Measurements from ENCODE around the gene DPEP2.
"Not testable (repeated sequence)": the region's sequence is repeated elsewhere in the genome, so short reads cannot be mapped to it uniquely, and the experiment has no call there.

DPEP2 gene

DNA sequence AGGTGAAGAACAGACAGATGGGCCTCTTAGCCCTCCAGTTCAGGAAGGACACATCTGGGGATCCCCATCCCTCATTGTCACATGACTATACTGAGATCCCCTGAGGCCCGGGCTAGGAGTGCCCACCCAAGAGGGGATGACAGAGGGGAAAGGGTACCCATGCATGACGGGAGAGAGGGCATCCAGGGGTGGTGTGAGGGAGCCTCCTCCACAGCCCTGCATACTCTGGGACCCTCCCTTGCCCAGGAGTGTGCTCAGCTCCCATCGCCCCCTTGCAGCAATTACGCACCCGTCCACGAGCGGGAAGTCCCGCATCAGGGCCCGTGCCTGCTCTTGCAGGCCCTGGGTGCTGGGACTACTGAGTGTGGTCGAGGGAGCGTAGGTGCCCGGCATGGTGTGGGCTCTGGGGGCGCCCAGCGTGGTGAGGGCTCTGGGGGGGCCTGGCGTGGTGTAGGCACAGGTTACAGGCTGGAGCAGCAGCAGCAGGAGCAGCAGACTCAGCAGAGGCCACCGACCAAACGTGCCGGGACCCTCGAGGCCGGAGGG, 6.5 kb downstream of the DPEP2 start:
- H3K36me3 Mint-ChIP-seq, result no peaks in the 10 kb centered on the region

DNA sequence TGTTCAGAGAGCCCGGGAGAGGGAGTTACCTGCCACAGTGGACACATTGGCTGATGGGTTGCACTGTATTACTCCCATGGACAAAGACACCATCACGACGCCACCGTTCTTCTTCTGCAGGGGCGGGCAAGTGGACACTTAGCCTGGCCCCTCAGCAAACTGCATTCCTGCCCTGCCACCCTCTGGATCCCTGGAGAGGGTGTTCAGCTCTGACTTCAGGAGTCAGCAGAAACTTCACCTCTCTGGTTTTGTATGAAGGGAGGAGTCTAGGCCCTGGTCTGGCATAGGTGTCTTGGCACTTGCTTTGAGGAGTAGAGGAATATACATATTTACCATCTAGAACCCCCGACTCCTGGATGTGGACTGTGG, 9.3 kb downstream of the DPEP2 start:
- Mint-ChIP-seq H3K27ac (peak overlapping the region; percentile 66), H3K4me3 (no peak overlapping the region), H3K9me3 (ENCODE audit: low read depth) (no peaks in the 10 kb centered on the region)

More for the DNA sequence above, 6.5 kb downstream of the DPEP2 start:
- H3K27ac Mint-ChIP-seq, result peak overlapping the region; percentile 46
- no peaks in the 10 kb centered on the region for H3K27me3 Mint-ChIP-seq
- H3K9me3 Mint-ChIP-seq (ENCODE audit: low read depth), result no peaks in the 10 kb centered on the region
- H3K4me3 Mint-ChIP-seq, result no peak overlapping the region
- peaks cover 32% of the 10 kb centered on the region for H3K4me1 Mint-ChIP-seq (ENCODE audit: low read depth)

DNA sequence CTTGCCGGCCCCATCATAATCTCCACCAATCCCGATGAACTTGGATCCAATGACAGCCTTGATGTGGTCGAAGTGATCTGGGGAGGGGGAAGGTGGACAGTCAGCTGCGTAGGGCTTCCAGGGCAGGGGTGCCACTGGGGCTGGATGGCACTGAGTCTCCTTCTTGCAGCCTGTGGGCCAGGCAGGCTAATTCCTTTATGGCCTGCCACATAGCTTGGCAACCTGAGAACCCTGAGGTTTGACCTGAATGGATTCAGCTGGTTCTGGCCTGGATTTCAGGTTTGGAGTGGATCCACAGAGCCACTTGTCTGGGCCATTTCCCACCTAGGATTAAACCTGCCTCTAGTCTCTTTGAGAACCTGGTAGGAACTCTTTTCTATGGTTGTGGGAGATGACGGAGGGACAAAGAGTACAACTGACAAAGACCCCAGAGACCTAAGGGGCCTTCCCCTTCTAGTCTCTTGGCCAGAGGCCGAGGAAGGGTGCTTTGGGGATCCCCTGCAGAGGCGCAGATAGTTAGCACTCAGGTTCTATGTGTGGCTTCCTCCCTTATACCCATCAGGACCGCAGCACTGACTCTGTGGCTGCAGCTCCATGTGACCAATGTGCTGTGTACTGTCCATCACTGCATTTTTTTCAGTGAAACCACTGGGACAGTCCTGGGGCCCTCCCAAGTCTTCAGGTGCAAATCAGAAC, 9.8 kb downstream of the DPEP2 start:
- Mint-ChIP-seq H3K4me3 (no peak overlapping the region), H3K27me3 (no peaks in the 10 kb centered on the region), H3K9me3 (ENCODE audit: low read depth) (no peaks in the 10 kb centered on the region), H3K36me3 (no peaks in the 10 kb centered on the region), H3K27ac (no peak overlapping the region), H3K4me1 (ENCODE audit: low read depth) (peaks cover 18% of the 10 kb centered on the region)

More for the DNA sequence above, 9.3 kb downstream of the DPEP2 start:
- H3K27me3 Mint-ChIP-seq, result no peaks in the 10 kb centered on the region
- no peaks in the 10 kb centered on the region for H3K36me3 Mint-ChIP-seq
- H3K4me1 Mint-ChIP-seq (ENCODE audit: low read depth), result peaks cover 17% of the 10 kb centered on the region

DNA sequence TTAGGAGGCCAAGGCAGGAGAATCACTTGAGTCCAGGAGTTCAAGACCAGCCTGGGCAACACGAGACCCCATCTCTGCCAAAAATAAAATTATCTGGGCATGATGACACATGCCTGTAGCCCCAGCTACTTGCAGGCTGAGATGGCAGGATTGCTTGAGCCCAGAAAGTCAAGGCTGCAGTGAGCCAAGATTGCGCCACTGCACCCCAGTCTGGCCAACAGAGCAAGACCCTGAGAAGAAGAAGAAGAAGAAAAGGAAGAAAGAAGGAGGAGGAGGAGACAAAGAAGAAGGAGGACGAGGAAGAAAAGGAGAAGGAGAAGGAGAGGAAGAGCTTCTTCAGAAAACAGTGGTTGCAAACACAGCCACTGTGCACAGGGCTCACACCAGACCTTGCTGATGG, 10.6 kb downstream of the DPEP2 start:
- Mint-ChIP-seq H3K27ac (peak overlapping the region; percentile 85), H3K4me1 (ENCODE audit: low read depth) (peaks cover 20% of the 10 kb centered on the region)

DNA sequence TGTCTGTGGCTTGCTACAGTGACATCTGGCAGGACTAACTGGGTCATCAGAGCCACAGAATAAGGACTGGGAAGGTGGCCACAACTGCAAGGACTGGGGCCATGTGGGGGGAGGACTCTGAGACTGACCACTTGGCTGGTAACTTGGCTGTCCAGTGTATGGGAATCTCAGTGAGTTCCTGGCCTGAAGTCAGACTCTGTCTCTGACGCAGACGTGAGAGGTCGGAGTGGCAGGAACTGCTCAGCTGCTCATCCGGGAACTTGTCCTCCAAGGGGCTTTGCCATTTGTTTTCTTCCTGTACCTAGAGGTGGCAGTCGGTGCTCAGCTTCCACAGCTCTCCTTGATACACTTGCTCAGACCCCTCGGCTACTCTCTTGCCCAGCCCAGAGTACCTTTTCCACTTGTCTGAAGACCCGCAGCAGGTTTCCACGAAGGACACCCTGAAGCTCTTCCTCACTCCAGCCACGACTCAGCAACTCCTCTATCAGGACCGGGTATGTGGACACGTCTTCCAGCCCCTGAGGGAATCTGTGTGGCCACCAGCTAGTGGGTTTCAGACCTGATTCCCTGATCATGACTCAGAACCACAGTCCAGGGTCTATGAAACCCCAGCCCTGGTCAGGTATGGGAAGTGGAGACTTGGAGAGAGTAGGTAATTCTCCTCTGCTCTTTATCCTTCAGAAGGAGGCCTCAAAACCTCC, 11.7 kb downstream of the DPEP2 start:
- no peaks in the 10 kb centered on the region for H3K27me3 Mint-ChIP-seq
- no peak overlapping the region for H3K4me3 Mint-ChIP-seq
- H3K36me3 Mint-ChIP-seq, result no peaks in the 10 kb centered on the region
- H3K27ac Mint-ChIP-seq, result peak overlapping the region; percentile 35
- peaks cover 25% of the 10 kb centered on the region for H3K4me1 Mint-ChIP-seq (ENCODE audit: low read depth)
- no peaks in the 10 kb centered on the region for H3K9me3 Mint-ChIP-seq (ENCODE audit: low read depth)

More for the DNA sequence above, 10.6 kb downstream of the DPEP2 start:
- H3K27me3 Mint-ChIP-seq, result no peaks in the 10 kb centered on the region
- no peak overlapping the region for H3K4me3 Mint-ChIP-seq
- no peaks in the 10 kb centered on the region for H3K9me3 Mint-ChIP-seq (ENCODE audit: low read depth)
- no peaks in the 10 kb centered on the region for H3K36me3 Mint-ChIP-seq

DNA sequence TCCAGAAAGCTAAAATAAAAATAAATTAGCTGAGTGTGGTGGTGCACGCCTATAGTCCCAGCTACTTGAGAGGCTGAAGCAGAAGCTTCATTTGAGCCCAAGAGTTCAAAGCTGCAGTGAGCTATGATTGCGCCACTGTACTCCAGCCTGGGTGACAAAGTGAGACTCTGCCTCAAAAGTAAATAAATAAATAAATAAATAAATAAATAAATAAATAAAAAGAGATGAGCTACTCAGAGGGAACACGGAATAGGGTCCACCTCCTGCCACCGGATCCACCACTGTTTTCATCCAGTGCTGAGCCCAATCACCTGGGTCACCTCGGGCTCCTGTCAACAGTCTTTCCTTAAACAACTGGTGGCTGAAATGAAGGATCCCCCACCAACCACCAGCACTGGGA, 12.3 kb downstream of the DPEP2 start:
- Mint-ChIP-seq H3K27ac (no peak overlapping the region), H3K4me1 (ENCODE audit: low read depth) (peaks cover 21% of the 10 kb centered on the region), H3K36me3 (no peaks in the 10 kb centered on the region), H3K4me3 (no peak overlapping the region), H3K27me3 (no peaks in the 10 kb centered on the region), H3K9me3 (ENCODE audit: low read depth) (no peaks in the 10 kb centered on the region)

DNA sequence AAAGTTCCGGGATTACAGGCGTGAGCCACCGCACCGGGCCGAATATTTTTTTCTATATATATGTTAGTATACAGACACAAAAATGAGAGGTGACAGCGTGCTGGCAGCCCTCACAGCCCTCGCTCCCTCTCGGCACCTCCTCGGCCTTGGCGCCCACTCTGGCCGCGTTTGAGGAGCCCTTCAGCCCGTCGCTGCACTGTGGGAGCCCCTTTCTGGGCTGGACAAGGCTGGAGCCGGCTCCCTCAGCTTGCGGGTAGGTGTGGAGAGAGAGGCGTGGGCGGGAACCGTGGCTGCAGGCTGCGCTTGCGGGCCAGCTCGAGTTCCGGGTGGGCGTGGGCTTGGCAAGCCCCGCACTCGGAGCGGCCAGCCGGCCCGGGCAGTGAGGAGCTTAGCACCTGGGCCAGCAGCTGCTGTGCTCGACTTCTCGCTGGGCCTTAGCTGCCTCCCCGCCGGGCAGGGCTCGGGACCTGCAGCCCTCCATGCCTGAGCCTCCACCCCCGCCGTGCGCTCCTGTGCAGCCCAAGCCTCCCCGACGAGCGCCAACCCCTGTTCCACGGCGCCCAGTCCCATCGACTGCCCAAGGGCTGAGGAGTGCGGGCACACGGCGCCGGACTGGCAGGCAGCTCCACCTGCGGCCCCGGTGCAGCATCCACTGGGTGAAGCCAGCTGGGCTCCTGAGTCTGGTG, 17.1 kb downstream of the DPEP2 start:
- Mint-ChIP-seq H3K9me3 (ENCODE audit: low read depth) (no peaks in the 10 kb centered on the region), H3K27ac (no peak overlapping the region), H3K4me1 (ENCODE audit: low read depth) (peaks cover 21% of the 10 kb centered on the region), H3K36me3 (no peaks in the 10 kb centered on the region), H3K27me3 (no peaks in the 10 kb centered on the region), H3K4me3 (no peak overlapping the region)

DNA sequence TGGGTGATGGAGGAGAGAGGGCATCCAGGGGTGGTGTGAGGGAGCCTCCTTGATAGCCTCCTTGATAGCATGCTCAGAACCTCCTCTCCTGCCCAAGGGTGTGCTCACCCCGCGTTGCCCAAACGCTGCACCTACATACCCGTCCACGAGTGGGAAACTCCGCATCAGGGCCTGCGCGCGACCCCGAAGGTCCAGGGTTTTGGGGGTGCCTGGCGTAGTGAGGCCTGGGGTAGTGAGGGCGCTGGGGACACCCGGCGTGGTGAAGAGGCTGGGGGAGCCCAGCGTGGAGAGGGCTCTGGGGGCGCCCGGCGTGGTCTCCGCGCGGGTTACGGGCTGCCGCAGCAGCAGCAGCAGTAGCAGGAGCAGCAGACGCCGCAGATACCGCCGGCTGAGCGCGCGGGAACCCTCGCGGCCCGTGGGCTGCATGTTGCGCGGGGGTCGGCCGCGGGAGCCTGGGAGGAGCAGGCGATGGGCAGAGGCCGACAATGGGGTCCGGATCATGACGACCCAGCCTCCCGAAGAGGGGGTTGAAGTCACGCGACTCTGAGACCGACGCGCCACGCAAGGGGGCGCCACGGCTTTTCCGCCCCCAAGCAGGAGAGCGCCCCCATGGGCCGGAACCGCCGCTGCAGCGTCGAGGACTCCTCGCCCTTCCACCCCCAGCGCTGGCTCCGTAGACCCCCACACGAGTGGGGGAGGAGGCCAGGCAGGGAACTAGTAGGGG, 19.2 kb downstream of the DPEP2 start, which contains the start of gene DPEP3:
Gene DPEP3 (minus strand): TSS at position 545 of the 724 bp plus-strand sequence. CDS start 119 bp downstream, at position 426.
- Mint-ChIP-seq H3K4me3 (no peak within 1 kb of the TSS), H3K9me3 (ENCODE audit: low read depth) (no peaks in the 10 kb centered on the region), H3K36me3 (no peaks in the 10 kb centered on the region), H3K27ac (no peak within 1 kb of the TSS), H3K27me3 (no peaks in the 10 kb centered on the region), H3K4me1 (ENCODE audit: low read depth) (peaks cover 21% of the 10 kb centered on the region)

DNA sequence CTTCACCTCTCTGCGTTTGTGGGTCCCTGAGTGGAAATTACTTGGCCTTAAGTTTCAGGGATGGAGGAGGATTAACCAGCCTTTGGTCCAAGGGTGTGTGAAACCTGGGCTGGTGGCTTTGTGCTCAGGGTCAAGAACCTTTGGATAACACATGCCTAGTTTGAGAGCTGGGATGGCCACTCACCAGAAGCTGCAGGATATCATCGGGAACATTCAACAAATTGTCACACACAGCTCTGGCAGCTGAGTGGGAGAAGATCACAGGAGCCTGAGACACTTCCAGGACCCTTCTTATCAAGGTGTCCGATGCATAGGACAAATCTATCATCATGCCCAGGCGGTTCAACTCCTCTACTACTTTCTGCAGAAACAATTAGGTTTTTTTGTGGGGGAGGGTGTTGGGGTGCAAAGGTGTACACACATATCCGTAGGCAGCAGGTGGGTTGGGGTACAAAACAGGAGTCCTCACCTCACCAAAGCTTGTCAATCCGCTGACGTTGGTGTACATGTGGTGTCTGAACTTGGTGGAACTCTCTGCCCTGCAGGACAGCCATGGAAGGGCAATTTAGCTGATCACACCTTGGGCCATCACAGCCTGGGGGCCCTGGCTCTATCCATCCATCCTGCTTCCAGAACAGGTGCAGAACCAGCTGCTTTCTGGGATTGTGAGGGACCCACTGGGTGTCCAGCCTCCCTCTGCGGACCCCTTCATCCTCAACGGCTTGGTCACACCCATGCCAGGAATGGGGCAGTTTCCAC, 21.6 kb downstream of the DPEP2 start:
- Mint-ChIP-seq H3K27me3 (no peaks in the 10 kb centered on the region), H3K9me3 (ENCODE audit: low read depth) (no peaks in the 10 kb centered on the region), H3K27ac (no peak overlapping the region), H3K36me3 (no peaks in the 10 kb centered on the region), H3K4me3 (no peak overlapping the region), H3K4me1 (ENCODE audit: low read depth) (no peaks in the 10 kb centered on the region)

DNA sequence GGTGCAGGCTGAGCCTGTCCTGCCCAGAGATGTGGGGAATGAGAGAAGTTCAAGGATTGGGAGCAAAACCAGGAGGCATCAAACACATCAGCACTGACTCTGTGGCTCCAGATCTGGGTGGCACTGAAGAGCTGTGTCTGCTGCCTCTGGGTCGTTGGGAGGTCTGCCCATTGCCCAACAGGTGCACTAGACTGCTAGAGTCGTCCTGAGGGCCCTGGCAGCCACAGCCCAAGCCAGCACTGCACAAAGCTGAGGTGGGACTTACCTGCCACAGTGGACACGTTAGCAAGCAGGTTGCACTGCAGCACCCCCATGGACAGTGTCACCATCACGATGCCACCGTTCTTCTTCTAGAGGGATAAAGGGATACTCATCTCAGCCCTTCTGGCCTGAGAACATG, 22.3 kb downstream of the DPEP2 start:
- H3K4me3 Mint-ChIP-seq, result no peak overlapping the region
- H3K36me3 Mint-ChIP-seq, result no peaks in the 10 kb centered on the region
- no peaks in the 10 kb centered on the region for H3K9me3 Mint-ChIP-seq (ENCODE audit: low read depth)
- H3K27me3 Mint-ChIP-seq, result no peaks in the 10 kb centered on the region
- no peaks in the 10 kb centered on the region for H3K4me1 Mint-ChIP-seq (ENCODE audit: low read depth)
- no peak overlapping the region for H3K27ac Mint-ChIP-seq

DNA sequence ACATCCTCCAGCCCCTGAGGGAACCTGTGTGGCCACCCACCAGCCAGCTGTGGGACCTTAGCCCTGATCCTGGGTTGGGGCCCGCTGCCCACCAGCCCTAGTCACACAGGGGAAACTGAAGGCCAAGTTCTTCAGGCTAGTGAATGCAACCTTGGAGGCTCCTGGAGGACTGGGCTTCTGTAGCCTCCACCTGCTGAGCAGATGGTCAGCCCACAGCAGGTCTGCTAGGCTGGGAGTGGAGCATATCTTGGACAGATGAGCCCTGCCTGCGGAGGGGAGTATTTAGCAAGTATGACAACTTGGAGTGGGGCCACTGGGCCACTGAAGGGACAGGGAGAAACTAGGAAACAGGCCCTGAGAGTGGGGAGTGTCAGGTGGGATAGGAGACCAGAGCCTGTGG, 23.1 kb downstream of the DPEP2 start:
- Mint-ChIP-seq H3K27me3 (no peaks in the 10 kb centered on the region), H3K4me3 (no peak overlapping the region), H3K9me3 (ENCODE audit: low read depth) (no peaks in the 10 kb centered on the region), H3K27ac (no peak overlapping the region), H3K4me1 (ENCODE audit: low read depth) (no peaks in the 10 kb centered on the region), H3K36me3 (no peaks in the 10 kb centered on the region)

DNA sequence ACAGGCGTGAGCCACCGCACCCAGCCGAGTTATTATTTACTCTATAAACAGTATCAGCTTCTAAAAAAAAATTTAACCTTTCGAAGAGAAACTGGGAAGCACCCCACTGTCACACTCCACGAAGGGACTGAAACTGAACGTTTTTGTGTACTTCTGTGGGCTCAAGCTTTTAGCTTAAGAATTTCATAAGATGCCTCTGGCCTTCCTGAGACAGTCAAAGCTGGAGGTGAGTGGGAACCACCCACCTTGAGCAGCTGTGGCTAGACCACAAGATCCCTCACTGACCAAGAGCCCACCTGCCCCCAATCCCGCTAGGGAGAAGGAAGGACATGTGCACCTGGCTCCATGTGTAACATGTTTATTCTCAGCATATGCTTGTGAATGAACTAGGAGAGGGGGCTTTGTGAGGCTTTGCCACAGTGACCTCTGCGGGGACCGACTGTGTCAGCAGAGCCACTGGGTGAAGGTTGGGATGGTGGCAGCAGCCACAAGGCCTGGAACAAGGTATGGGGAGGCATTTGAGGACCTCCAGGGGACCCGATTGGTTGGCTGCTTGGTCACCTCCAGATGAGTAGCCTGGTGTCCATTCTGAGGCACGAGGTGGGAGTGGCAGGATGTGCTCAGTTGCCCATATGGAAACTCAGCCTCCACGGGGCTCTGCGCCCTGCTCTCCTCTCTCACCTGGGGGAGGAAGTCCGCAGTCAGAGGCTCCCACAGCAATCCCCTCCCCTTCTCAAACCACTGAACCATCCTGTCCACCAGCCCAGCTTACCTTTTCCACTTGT, 23.8 kb downstream of the DPEP2 start:
- Mint-ChIP-seq H3K4me3 (no peak overlapping the region), H3K27me3 (no peaks in the 10 kb centered on the region), H3K9me3 (ENCODE audit: low read depth) (no peaks in the 10 kb centered on the region), H3K4me1 (ENCODE audit: low read depth) (no peaks in the 10 kb centered on the region), H3K27ac (no peak overlapping the region), H3K36me3 (no peaks in the 10 kb centered on the region)

DNA sequence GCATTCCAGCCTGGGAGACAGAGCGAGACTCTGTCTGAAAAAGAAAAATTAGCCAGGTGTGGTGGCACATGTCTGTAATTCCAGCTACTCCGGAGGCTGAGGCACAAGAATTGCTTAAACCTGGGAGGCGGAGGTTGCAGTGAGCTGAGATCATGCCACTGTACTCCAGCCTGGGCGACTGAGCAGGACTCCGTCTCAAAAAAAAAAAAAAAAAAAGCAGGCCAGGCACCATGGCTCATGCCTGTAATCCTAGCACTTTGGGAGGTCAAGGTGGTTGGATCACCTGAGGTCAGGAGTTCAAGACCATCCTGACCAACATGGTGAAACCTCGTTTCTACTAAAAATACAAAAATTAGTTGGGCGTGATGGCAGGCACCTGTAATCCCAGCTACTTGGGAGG, 27.0 kb downstream of the DPEP2 start:
- not testable (repeated sequence) for H3K27ac Mint-ChIP-seq; H3K36me3 Mint-ChIP-seq; H3K27me3 Mint-ChIP-seq; H3K9me3 Mint-ChIP-seq (ENCODE audit: low read depth); H3K4me3 Mint-ChIP-seq
- peaks cover 10% of the 10 kb centered on the region for H3K4me1 Mint-ChIP-seq (ENCODE audit: low read depth)
